ENCODE results near the gene AASDH. TPM values are rescaled to one million over a fixed set of nuclear protein-coding genes. Genes with fewer than 3 reads are reported as not detected.

The AASDH gene
- total RNA-seq, 2 donors from 2014 or later: 16.2 to 24.0 TPM

DNA sequence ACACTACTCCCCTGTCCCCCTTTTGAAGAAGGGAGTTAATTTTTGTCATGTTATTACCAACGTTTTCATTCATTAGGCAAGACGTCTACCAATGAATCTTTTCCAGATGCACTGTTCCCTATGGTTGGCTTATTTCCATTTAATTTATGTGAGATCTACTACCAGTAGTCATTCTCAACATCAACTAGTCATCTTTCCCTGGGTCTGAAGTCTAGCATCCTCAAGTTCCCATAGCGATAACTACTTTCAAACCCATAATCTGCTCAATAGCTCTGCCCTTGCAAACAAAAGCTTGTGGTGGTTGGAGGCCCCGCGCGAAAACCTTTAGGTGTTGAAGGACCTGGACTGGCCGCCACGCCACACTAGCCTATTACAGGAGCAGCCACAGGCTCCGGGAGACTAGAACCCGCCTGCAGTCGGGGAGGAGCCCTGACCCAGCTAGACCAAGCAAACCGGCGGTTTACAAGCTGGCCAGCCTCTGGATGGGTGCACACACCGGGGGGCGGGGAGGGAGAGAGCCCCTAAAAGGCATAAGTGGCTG lies 47.4 kb upstream of the AASDH start:
- H3K9me3 ChIP-seq (ENCODE audit: control insufficient read depth, low read length): no peaks in the 10 kb centered on the region
- H3K4me1 Mint-ChIP-seq: peaks cover 21% of the 10 kb centered on the region
- TF ChIP-seq, protein P1, sequence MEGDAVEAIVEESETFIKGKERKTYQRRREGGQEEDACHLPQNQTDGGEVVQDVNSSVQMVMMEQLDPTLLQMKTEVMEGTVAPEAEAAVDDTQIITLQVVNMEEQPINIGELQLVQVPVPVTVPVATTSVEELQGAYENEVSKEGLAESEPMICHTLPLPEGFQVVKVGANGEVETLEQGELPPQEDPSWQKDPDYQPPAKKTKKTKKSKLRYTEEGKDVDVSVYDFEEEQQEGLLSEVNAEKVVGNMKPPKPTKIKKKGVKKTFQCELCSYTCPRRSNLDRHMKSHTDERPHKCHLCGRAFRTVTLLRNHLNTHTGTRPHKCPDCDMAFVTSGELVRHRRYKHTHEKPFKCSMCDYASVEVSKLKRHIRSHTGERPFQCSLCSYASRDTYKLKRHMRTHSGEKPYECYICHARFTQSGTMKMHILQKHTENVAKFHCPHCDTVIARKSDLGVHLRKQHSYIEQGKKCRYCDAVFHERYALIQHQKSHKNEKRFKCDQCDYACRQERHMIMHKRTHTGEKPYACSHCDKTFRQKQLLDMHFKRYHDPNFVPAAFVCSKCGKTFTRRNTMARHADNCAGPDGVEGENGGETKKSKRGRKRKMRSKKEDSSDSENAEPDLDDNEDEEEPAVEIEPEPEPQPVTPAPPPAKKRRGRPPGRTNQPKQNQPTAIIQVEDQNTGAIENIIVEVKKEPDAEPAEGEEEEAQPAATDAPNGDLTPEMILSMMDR (conservative IDR thresholded peaks at IDR 0.05): no peak
- no peaks in the 10 kb centered on the region for H3K9me3 Mint-ChIP-seq
- peak; percentile 85 for DNase-seq
- H3K36me3 Mint-ChIP-seq (ENCODE audit: low read depth): peaks cover 4% of the 10 kb centered on the region
- peak overlapping the region; percentile 67 for H3K27ac ChIP-seq (ENCODE audit: low read depth, low read length)
- no peaks in the 10 kb centered on the region for H3K27me3 ChIP-seq (ENCODE audit: control insufficient read depth, insufficient read depth, low read length, poor library complexity, severe bottlenecking)
- 0% methylated on average over 5 to 15 of the region's 15 CpGs for WGBS, 2 experiments (ENCODE audit: insufficient coverage in 1 of 2, insufficient read length in 1 of 2)
- peak overlapping the region; percentile 99 for H3K4me3 ChIP-seq (ENCODE audit: low read length)
- H3K27ac Mint-ChIP-seq: peak overlapping the region; percentile 96
- peak overlapping the region; percentile 81 for H3K9ac ChIP-seq (ENCODE audit: extremely low read depth, low read length, poor library complexity, severe bottlenecking)
- H3K4me3 Mint-ChIP-seq: peak overlapping the region; percentile 90
- H3K36me3 ChIP-seq (ENCODE audit: control insufficient read depth, insufficient read depth, low read length): no peaks in the 10 kb centered on the region
- no peaks in the 10 kb centered on the region for H3K27me3 Mint-ChIP-seq (ENCODE audit: insufficient read depth)
- no peaks in the 10 kb centered on the region for H3K4me1 ChIP-seq (ENCODE audit: control insufficient read depth, insufficient read depth, low read length)

DNA sequence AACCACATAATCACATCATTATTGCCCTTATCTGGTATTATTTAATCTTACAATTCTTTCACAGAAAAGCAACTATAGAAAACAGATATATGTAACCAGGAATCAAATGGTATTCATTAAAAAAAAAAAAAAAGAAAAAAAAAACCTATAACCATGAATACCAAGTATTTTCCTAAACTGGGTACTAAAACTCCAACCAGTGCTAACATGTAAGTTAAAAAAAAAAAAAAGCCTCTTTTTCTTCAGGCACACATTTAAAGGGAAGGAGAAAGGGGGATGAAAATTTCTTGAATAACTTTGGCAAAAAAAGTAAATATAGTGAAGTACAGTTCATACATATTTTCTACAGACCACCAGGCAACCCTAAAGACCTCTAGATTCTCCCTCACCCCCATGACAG lies 46.0 kb upstream of the AASDH start:
- Mint-ChIP-seq H3K9me3 (no peaks in the 10 kb centered on the region), H3K27me3 (ENCODE audit: insufficient read depth) (no peaks in the 10 kb centered on the region), H3K27ac (no peak overlapping the region), H3K4me1 (peaks cover 18% of the 10 kb centered on the region), H3K4me3 (peak overlapping the region; percentile 90), H3K36me3 (ENCODE audit: low read depth) (no peaks in the 10 kb centered on the region)
- Histone ChIP-seq H3K27ac (ENCODE audit: low read depth, low read length) (no peak overlapping the region), H3K9me3 (ENCODE audit: control insufficient read depth, low read length) (no peaks in the 10 kb centered on the region), H3K4me3 (ENCODE audit: low read length) (peak overlapping the region; percentile 99), H3K9ac (ENCODE audit: extremely low read depth, low read length, poor library complexity, severe bottlenecking) (peak overlapping the region; percentile 81), H3K36me3 (ENCODE audit: control insufficient read depth, insufficient read depth, low read length) (no peaks in the 10 kb centered on the region), H3K27me3 (ENCODE audit: control insufficient read depth, insufficient read depth, low read length, poor library complexity, severe bottlenecking) (no peaks in the 10 kb centered on the region), H3K4me1 (ENCODE audit: control insufficient read depth, insufficient read depth, low read length) (no peaks in the 10 kb centered on the region)
- DNase-seq: no peak
- TF ChIP-seq, protein P1 (conservative IDR thresholded peaks at IDR 0.05): no peak

DNA sequence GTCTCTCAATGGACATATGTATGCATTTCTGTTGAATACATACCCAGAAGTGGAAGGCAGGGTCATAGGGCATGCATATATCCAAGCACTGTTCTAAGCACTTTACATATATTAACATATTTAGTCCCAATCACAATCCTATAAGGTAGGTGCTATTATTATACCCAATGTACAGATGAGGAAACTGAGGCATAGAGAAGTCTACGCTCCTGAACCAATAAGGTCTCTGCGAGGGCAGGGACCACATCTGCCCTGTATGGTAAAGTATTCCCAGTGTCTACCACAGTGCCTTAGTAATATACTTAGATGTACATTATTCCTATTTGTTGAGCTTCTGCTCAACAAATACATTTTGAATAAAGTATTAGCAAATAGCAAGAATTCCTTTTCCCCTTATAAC lies 42.9 kb upstream of the AASDH start:
- peaks cover 18% of the 10 kb centered on the region for H3K4me1 Mint-ChIP-seq
- Histone ChIP-seq H3K9ac (ENCODE audit: extremely low read depth, low read length, poor library complexity, severe bottlenecking) (no peak overlapping the region), H3K4me3 (ENCODE audit: low read length) (no peak overlapping the region), H3K27ac (ENCODE audit: low read depth, low read length) (no peak overlapping the region), H3K27me3 (ENCODE audit: control insufficient read depth, insufficient read depth, low read length, poor library complexity, severe bottlenecking) (no peaks in the 10 kb centered on the region), H3K9me3 (ENCODE audit: control insufficient read depth, low read length) (peaks cover 10% of the 10 kb centered on the region), H3K4me1 (ENCODE audit: control insufficient read depth, insufficient read depth, low read length) (no peaks in the 10 kb centered on the region), H3K36me3 (ENCODE audit: control insufficient read depth, insufficient read depth, low read length) (peaks cover 6% of the 10 kb centered on the region)
- no peak for DNase-seq
- peaks cover 2% of the 10 kb centered on the region for H3K9me3 Mint-ChIP-seq
- H3K27me3 Mint-ChIP-seq (ENCODE audit: insufficient read depth): no peaks in the 10 kb centered on the region
- H3K36me3 Mint-ChIP-seq (ENCODE audit: low read depth): peaks cover 15% of the 10 kb centered on the region
- no peak overlapping the region for H3K4me3 Mint-ChIP-seq
- H3K27ac Mint-ChIP-seq: no peak overlapping the region
- TF ChIP-seq, protein P1 (conservative IDR thresholded peaks at IDR 0.05): no peak
- 95% methylated on average over 2 of the region's 2 CpGs; no CpG with 5 or more reads in 1 of the 2 experiments for WGBS, 2 experiments (ENCODE audit: insufficient coverage in 1 of 2, insufficient read length in 1 of 2)

All from endodermal cell (in vitro differentiated cells).